ENCODE data around the gene SCFD2.

DNA sequence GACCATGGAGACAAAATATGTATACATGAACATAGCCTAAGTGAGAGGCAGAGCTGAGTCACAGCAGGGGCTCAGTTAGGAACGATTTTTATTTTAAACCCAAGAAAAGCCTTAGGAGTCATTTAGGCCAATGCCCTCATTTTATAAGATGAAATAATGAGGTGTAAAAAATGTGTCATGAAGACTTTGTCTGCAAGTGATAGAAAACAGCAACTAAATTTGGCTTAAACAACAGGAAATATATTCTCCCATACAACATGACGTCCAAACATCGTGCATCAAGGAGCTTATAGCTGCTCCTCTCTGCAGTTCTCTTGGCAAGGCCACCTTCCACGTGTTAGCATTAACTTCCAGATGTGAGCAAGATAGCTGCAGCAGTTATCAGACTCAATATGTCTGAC lies 16.8 kb downstream of the SCFD2 start:
- TF ChIP-seq, protein P1, sequence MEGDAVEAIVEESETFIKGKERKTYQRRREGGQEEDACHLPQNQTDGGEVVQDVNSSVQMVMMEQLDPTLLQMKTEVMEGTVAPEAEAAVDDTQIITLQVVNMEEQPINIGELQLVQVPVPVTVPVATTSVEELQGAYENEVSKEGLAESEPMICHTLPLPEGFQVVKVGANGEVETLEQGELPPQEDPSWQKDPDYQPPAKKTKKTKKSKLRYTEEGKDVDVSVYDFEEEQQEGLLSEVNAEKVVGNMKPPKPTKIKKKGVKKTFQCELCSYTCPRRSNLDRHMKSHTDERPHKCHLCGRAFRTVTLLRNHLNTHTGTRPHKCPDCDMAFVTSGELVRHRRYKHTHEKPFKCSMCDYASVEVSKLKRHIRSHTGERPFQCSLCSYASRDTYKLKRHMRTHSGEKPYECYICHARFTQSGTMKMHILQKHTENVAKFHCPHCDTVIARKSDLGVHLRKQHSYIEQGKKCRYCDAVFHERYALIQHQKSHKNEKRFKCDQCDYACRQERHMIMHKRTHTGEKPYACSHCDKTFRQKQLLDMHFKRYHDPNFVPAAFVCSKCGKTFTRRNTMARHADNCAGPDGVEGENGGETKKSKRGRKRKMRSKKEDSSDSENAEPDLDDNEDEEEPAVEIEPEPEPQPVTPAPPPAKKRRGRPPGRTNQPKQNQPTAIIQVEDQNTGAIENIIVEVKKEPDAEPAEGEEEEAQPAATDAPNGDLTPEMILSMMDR (IDR thresholded peaks at IDR 0.05; ENCODE audit: low read length) = no peak
- TF ChIP-seq EZH2 (IDR thresholded peaks at IDR 0.05; ENCODE audit: borderline replicate concordance, low read length) = no peak
